ENCODE measurements around the gene EPB41L1.

Gene EPB41L1

GRCh38 chr20:36197271-36197670, 42.7 kb downstream of the EPB41L1 start:
- no peak for DNase-seq

GRCh38 chr20:36199345-36200257, 45.1 kb downstream of the EPB41L1 start:
- peak; percentile 81 for DNase-seq

GRCh38 chr20:36200451-36200850, 45.9 kb downstream of the EPB41L1 start:
- DNase-seq = no peak

- no peak for DNase-seq
These were observed 46.7 kb downstream of the EPB41L1 start for GRCh38 chr20:36201198-36201597.

- peak; percentile 72 for DNase-seq
These were observed 48.4 kb downstream of the EPB41L1 start for GRCh38 chr20:36202891-36203338.

- no peak for DNase-seq
These were observed 49.3 kb downstream of the EPB41L1 start for GRCh38 chr20:36203861-36204260.

GRCh38 chr20:36205026-36205425, 50.5 kb downstream of the EPB41L1 start:
- no peak for DNase-seq

GRCh38 chr20:36206068-36206467, 51.5 kb downstream of the EPB41L1 start:
- no peak for DNase-seq

GRCh38 chr20:36206641-36207040, 52.1 kb downstream of the EPB41L1 start:
- DNase-seq = no peak

GRCh38 chr20:36207602-36208001, 53.1 kb downstream of the EPB41L1 start:
- no peak for DNase-seq

GRCh38 chr20:36208257-36208656, 53.7 kb downstream of the EPB41L1 start:
- DNase-seq = no peak

GRCh38 chr20:36210436-36211021, 56.0 kb downstream of the EPB41L1 start:
- DNase-seq = no peak

GRCh38 chr20:36213362-36213761, 58.8 kb downstream of the EPB41L1 start:
- no peak for DNase-seq

- DNase-seq = peak; percentile 38
These were observed 60.2 kb downstream of the EPB41L1 start for GRCh38 chr20:36214684-36215256.

GRCh38 chr20:36215778-36216177, 61.2 kb downstream of the EPB41L1 start:
- DNase-seq = no peak

GRCh38 chr20:36216314-36217025, 61.9 kb downstream of the EPB41L1 start:
- no peak for DNase-seq

GRCh38 chr20:36217226-36217625, 62.7 kb downstream of the EPB41L1 start:
- DNase-seq = no peak

GRCh38 chr20:36218380-36219064, 64.0 kb downstream of the EPB41L1 start:
- no peak for DNase-seq

- no peak for DNase-seq
These were observed 65.2 kb downstream of the EPB41L1 start for GRCh38 chr20:36219671-36220220.

- no peak for DNase-seq
These were observed 71.1 kb downstream of the EPB41L1 start for GRCh38 chr20:36225666-36226065.

GRCh38 chr20:36228770-36229169, 74.2 kb downstream of the EPB41L1 start:
- peak; percentile 72 for DNase-seq

GRCh38 chr20:36230019-36230418, 75.5 kb downstream of the EPB41L1 start:
- DNase-seq = no peak

Data from OCI-M1 (cell line).